ENCODE results near the gene AHDC1.

Gene AHDC1

DNA sequence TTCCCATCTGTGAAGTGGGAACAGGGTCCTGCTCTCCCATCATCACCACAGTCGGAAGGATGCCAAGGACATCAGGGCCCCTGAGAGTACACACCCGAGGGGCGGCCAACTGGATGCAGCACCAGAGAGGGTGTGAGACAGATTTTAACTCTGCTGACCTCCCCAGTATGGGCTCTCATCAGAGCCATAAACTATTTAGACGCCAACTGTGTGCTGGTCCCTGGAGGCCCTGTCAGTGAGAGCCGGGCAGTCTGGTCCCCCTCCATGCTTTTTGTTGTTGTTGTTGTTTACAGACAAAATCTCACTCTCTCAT is 29.3 kb upstream of the AHDC1 start:
- no peaks in the 10 kb centered on the region for H3K9me2 ChIP-seq (replicated peaks; ENCODE audit: control insufficient read depth, low read length)
- H3K36me3 ChIP-seq (ENCODE audit: control insufficient read depth, low read length): no peaks in the 10 kb centered on the region
- no peaks in the 10 kb centered on the region for H3K27me3 ChIP-seq (ENCODE audit: control insufficient read depth, low read length)
- H3K27ac ChIP-seq (ENCODE audit: low read depth, low read length): peak overlapping the region; percentile 69
- H3K4me3 ChIP-seq (ENCODE audit: low read length): peak overlapping the region; percentile 58
- H3K4me1 ChIP-seq (ENCODE audit: control insufficient read depth, low read length): peaks cover 88% of the 10 kb centered on the region
- H4K20me1 ChIP-seq (ENCODE audit: control insufficient read depth, insufficient read depth, low read depth, low read length): no peaks in the 10 kb centered on the region
- H3K9me3 ChIP-seq (ENCODE audit: control insufficient read depth, insufficient read depth, low read length): peaks cover 3% of the 10 kb centered on the region; the same call in 1 of the 2 replicates
- H3K79me2 ChIP-seq (ENCODE audit: control insufficient read depth, low read length): no peaks in the 10 kb centered on the region
- TF ChIP-seq EZH2phosphoT487 (IDR thresholded peaks at IDR 0.05; ENCODE audit: borderline replicate concordance, low read length): no peak
- TF ChIP-seq, protein P1, sequence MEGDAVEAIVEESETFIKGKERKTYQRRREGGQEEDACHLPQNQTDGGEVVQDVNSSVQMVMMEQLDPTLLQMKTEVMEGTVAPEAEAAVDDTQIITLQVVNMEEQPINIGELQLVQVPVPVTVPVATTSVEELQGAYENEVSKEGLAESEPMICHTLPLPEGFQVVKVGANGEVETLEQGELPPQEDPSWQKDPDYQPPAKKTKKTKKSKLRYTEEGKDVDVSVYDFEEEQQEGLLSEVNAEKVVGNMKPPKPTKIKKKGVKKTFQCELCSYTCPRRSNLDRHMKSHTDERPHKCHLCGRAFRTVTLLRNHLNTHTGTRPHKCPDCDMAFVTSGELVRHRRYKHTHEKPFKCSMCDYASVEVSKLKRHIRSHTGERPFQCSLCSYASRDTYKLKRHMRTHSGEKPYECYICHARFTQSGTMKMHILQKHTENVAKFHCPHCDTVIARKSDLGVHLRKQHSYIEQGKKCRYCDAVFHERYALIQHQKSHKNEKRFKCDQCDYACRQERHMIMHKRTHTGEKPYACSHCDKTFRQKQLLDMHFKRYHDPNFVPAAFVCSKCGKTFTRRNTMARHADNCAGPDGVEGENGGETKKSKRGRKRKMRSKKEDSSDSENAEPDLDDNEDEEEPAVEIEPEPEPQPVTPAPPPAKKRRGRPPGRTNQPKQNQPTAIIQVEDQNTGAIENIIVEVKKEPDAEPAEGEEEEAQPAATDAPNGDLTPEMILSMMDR (IDR thresholded peaks at IDR 0.05; ENCODE audit: low read depth, low read length, poor library complexity, severe bottlenecking): no peak
- H3F3A ChIP-seq (ENCODE audit: control insufficient read depth, insufficient read depth): peaks cover 50% of the 10 kb centered on the region
- H3K4me2 ChIP-seq (ENCODE audit: low read length): peak overlapping the region; percentile 60

DNA sequence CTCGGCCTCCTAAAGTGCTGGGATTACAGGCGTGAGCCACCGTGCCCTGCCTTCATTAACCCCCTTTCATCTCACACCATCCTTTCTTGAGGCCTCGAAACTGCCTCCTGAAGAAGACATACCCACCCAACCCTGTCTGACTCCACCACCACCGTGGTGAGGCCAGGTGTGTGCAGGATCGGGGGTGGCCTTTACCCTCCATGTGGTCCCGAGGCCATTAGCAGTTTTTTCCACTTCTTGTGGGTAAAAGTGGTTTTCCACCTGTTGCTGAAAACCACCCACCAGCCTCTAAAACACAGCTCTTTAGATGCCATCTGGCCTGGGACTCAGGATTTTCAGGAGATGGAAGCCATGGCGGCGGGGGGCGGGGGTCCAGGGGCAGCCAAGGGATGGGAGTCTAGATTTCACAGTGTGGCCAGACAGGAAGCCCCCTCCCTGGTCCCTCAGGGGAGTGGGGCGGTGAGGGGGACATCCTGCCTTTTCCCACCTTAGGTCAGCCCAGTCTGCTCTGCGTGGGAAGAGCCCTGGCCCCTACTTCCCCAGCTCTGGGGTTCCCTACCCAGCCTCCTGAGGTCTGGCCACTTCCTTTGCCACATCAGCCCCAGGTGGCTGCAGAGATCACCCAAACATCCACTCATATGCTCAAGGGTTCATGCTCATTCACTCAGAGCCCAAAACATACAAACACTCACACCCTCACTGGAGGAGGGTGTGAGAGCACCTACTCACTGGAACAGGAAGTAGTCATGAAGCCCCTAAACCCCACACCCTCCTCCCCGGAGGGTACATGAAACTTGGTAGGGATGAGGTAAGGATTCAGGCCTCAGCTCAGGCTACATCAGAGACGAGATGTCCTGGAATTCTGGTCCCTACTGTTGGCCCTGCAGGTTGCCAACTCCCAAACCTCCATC is 28.7 kb upstream of the AHDC1 start:
- Histone ChIP-seq H4K20me1 (ENCODE audit: control insufficient read depth, insufficient read depth, low read depth, low read length) (no peaks in the 10 kb centered on the region), H3K4me1 (ENCODE audit: control insufficient read depth, low read length) (peaks cover 94% of the 10 kb centered on the region), H3K4me3 (ENCODE audit: low read length) (peak overlapping the region; percentile 58), H3K9me3 (ENCODE audit: control insufficient read depth, insufficient read depth, low read length) (peaks cover 3% of the 10 kb centered on the region; the same call in 1 of the 2 replicates), H3K4me2 (ENCODE audit: low read length) (peak overlapping the region; percentile 60), H3F3A (ENCODE audit: control insufficient read depth, insufficient read depth) (peaks cover 44% of the 10 kb centered on the region), H3K27ac (ENCODE audit: low read depth, low read length) (peak overlapping the region; percentile 69), H3K36me3 (ENCODE audit: control insufficient read depth, low read length) (no peaks in the 10 kb centered on the region), H3K79me2 (ENCODE audit: control insufficient read depth, low read length) (no peaks in the 10 kb centered on the region), H3K9me2 (replicated peaks; ENCODE audit: control insufficient read depth, low read length) (no peaks in the 10 kb centered on the region), H3K27me3 (ENCODE audit: control insufficient read depth, low read length) (no peaks in the 10 kb centered on the region)
- TF ChIP-seq, protein P1 (IDR thresholded peaks at IDR 0.05; ENCODE audit: low read depth, low read length, poor library complexity, severe bottlenecking): no peak
- no peak for TF ChIP-seq EZH2phosphoT487 (IDR thresholded peaks at IDR 0.05; ENCODE audit: borderline replicate concordance, low read length)

DNA sequence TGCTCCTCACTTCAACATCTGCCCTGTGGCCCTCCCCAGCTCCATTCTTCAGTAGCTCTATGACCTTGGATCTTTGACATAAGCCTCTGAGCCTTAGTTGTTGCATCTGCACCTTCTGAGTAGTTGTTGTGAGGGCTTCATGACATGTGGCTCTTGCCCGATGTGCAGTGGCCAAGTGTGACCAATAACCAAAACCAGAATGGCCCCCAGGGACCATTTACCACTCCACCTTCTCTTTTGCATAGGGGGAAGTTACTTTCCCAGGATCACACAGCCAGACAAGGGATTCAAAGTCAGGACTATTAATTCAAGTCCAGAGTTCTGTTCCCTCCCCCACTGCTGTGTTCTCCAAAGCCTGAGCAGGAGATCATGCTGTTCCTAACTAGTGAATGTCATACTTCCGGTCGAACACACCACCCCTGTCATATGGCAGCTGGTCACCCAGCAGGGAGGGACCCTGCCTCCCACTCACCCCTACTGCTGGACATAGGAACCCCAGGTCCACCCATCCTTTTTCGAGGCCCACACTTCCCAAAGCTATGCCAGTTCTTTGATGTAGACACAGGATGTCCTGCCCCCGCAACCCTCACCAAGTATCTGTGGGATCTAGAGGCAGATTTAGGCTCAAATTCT is 27.0 kb upstream of the AHDC1 start:
- Histone ChIP-seq H3K4me1 (ENCODE audit: control insufficient read depth, low read length) (peaks cover 94% of the 10 kb centered on the region), H3K79me2 (ENCODE audit: control insufficient read depth, low read length) (no peaks in the 10 kb centered on the region), H3K4me2 (ENCODE audit: low read length) (peak overlapping the region; percentile 60), H3K36me3 (ENCODE audit: control insufficient read depth, low read length) (no peaks in the 10 kb centered on the region), H3K27ac (ENCODE audit: low read depth, low read length) (peak overlapping the region; percentile 69), H3K27me3 (ENCODE audit: control insufficient read depth, low read length) (no peaks in the 10 kb centered on the region), H3F3A (ENCODE audit: control insufficient read depth, insufficient read depth) (peaks cover 38% of the 10 kb centered on the region), H4K20me1 (ENCODE audit: control insufficient read depth, insufficient read depth, low read depth, low read length) (no peaks in the 10 kb centered on the region), H3K9me3 (ENCODE audit: control insufficient read depth, insufficient read depth, low read length) (peaks cover 3% of the 10 kb centered on the region; the same call in 1 of the 2 replicates), H3K4me3 (ENCODE audit: low read length) (peak overlapping the region; percentile 25), H3K9me2 (replicated peaks; ENCODE audit: control insufficient read depth, low read length) (no peaks in the 10 kb centered on the region)
- no peak for TF ChIP-seq EZH2phosphoT487 (IDR thresholded peaks at IDR 0.05; ENCODE audit: borderline replicate concordance, low read length)
- TF ChIP-seq, protein P1 (IDR thresholded peaks at IDR 0.05; ENCODE audit: low read depth, low read length, poor library complexity, severe bottlenecking): no peak
